HCT116 (cell line): ENCODE data around the gene DBNDD2. TPM values are rescaled to one million over a fixed set of nuclear protein-coding genes. Genes with fewer than 3 reads are reported as not detected.

Source experiments
- ATAC-seq: fragments of 200-7000 bp; cut with Tn5 transposase; 2 replicates; pipeline ENCODE4 v1.9.1; 2020; ENCODE audit warnings: mild to moderate bottlenecking, moderate library complexity
- BruUV-seq: library from RNA; stranded (reverse); fragments of 400-500 nt; replicated peaks from 2 replicates; lab custom pipeline; 2021; lab: Mats Ljungman, UMichigan
- CTCF ChIA-PET: fragments of 300-600 bp; sonication (Branson Sonifier 250); formaldehyde crosslinking; loops from one replicate; lab custom pipeline; 2021; ENCODE audit warnings: antibody characterized with exemption; lab: Charles Lee
- POLR2A ChIA-PET: fragments of 300-600, 350-600 bp; sonication (Branson Sonifier 250); formaldehyde crosslinking; loops from one replicate; lab custom pipeline; 2021; ENCODE audit warnings: antibody characterized with exemption; lab: Charles Lee
- RAD21 ChIA-PET, 2 experiments: fragments of 300-600 bp; sonication (Branson Sonifier 250); formaldehyde crosslinking; loops; one replicate each; lab custom pipeline; 2023; ENCODE audit warnings: low total read pairs in 2 of 2; ENCODE audit not compliant: uncharacterized antibody in 2 of 2, unreplicated experiment in 2 of 2, low non-redundant PET in 1 of 2; lab: Charles Lee
- DNase-seq: peaks from one replicate; pipeline ENCODE4 v3.0.0-alpha.2; 2010; ENCODE audit warnings: low read depth, low spot score
- H2AFZ ChIP-seq: fragments of 200-600 bp; shearing (Covaris generic), sonication (generic); 2 replicates; pipeline ENCODE4 v1.6.1; 2017; ENCODE audit warnings: low read depth, mixed run types, mixed read lengths, antibody characterized with exemption, low read length; ENCODE audit not compliant: poor library complexity, severe bottlenecking
- H3K27ac ChIP-seq: 2 replicates; pipeline ENCODE4 v1.5.1; 2012; ENCODE audit warnings: low read depth, low read length
- H3K27me3 ChIP-seq: fragments of 200-600 bp; sonication (generic); 2 replicates; pipeline ENCODE4 v1.6.1; 2016; ENCODE audit warnings: mixed run types, low read length, mixed read lengths; ENCODE audit not compliant: insufficient read depth
- H3K36me3 ChIP-seq, 2 experiments: fragments of 200-500 bp in 1 of 2; fragments of 200-600 bp in 1 of 2; sonication (Bioruptor generic) in 1 of 2; sonication (generic) in 1 of 2; 2 replicates each; pipeline versions ENCODE4 v1.5.1 to v1.6.1; 2014 to 2016; ENCODE audit warnings: low read length in 2 of 2, inconsistent platforms in 1 of 2, mixed read lengths in 1 of 2, mixed run types in 1 of 2; ENCODE audit not compliant: insufficient read depth in 2 of 2, control insufficient read depth in 1 of 2
- H3K4me1 ChIP-seq, 2 experiments: fragments of 200-600 bp in 1 of 2; sonication (generic) in 1 of 2; 2 replicates each; pipeline versions ENCODE4 v1.5.1 to v1.6.1; 2012 to 2017; ENCODE audit warnings: low read length in 2 of 2, inconsistent platforms in 1 of 2, mild to moderate bottlenecking in 1 of 2, mixed read lengths in 1 of 2, mixed run types in 1 of 2, moderate library complexity in 1 of 2; ENCODE audit not compliant: insufficient read depth in 2 of 2, control insufficient read depth in 1 of 2
- H3K4me2 ChIP-seq: fragments of 200-600 bp; sonication (generic); 2 replicates; pipeline ENCODE4 v1.6.1; 2017; ENCODE audit warnings: mixed run types, low read length, mixed read lengths
- H3K4me3 ChIP-seq, 2 experiments: fragments of 200-600 bp in 1 of 2; sonication (generic) in 1 of 2; replicated peaks in 1 of 2; 2 replicates each; pipeline ENCODE4 v1.5.1; 2011 to 2016; ENCODE audit warnings: low read length in 2 of 2, control low read depth in 1 of 2, low read depth in 1 of 2, mild to moderate bottlenecking in 1 of 2, mixed read lengths in 1 of 2, mixed run types in 1 of 2
- H3K79me2 ChIP-seq: fragments of 200-600 bp; sonication (generic); 2 replicates; pipeline ENCODE4 v1.6.1; 2017; ENCODE audit warnings: mild to moderate bottlenecking, mixed run types, low read length, moderate library complexity, mixed read lengths; ENCODE audit not compliant: insufficient read depth
- H3K9ac ChIP-seq: fragments of 200-600 bp; sonication (generic); 2 replicates; pipeline ENCODE4 v1.6.1; 2016; ENCODE audit warnings: low read length, mixed read lengths
- H3K9me2 ChIP-seq: fragments of 200-600 bp; sonication (generic), shearing (Covaris generic); 2 replicates; pipeline ENCODE4 v1.6.1; 2017; ENCODE audit warnings: mixed run types, mild to moderate bottlenecking, moderate library complexity; ENCODE audit not compliant: insufficient read depth
- H3K9me3 ChIP-seq, 2 experiments: fragments of 200-500 bp in 1 of 2; fragments of 200-600 bp in 1 of 2; sonication (Bioruptor generic) in 1 of 2; sonication (generic) in 1 of 2; 2 replicates each; pipeline ENCODE4 v1.6.1; 2014 to 2017; ENCODE audit warnings: low read length in 2 of 2, mixed read lengths in 2 of 2, inconsistent platforms in 1 of 2, low read depth in 1 of 2, mild to moderate bottlenecking in 1 of 2, mixed run types in 1 of 2, moderate library complexity in 1 of 2; ENCODE audit not compliant: control insufficient read depth in 1 of 2, insufficient read depth in 1 of 2
- H4K20me1 ChIP-seq: fragments of 200-600 bp; sonication (generic), shearing (Covaris generic); 2 replicates; pipeline ENCODE4 v1.6.1; 2017; ENCODE audit warnings: mixed run types, mild to moderate bottlenecking, moderate library complexity; ENCODE audit not compliant: insufficient read depth
- CBX3 ChIP-seq: IDR thresholded peaks from 2 replicates; pipeline ENCODE4 v1.6.1; 2012; ENCODE audit warnings: low read depth
- CEBPB ChIP-seq: IDR thresholded peaks from 2 replicates; pipeline ENCODE4 v1.6.1; 2012; ENCODE audit warnings: low read depth
- EGR1 ChIP-seq: IDR thresholded peaks from 2 replicates; pipeline ENCODE4 v1.6.1; 2012; ENCODE audit warnings: low read depth
- ELF1 ChIP-seq: IDR thresholded peaks from 2 replicates; pipeline ENCODE4 v1.6.1; 2012; ENCODE audit warnings: low read depth, borderline replicate concordance
- POLR2A ChIP-seq: IDR thresholded peaks from 2 replicates; pipeline ENCODE4 v1.7.0; 2011; ENCODE audit warnings: borderline replicate concordance; ENCODE audit not compliant: insufficient read depth, insufficient read length; ENCODE audit errors: extremely low read depth
- POLR2AphosphoS5 ChIP-seq: IDR thresholded peaks from 2 replicates; pipeline ENCODE4 v1.6.1; 2011; ENCODE audit warnings: mild to moderate bottlenecking, low read depth, low read length, moderate library complexity
- RAD21 ChIP-seq: IDR thresholded peaks from 2 replicates; pipeline ENCODE4 v1.6.1; 2012; ENCODE audit warnings: low read depth, mild to moderate bottlenecking
- SIN3A ChIP-seq: IDR thresholded peaks from 2 replicates; pipeline ENCODE4 v1.6.1; 2012; ENCODE audit warnings: low read depth
- TCF7L2 ChIP-seq: IDR thresholded peaks from 2 replicates; pipeline ENCODE4 v1.7.0; 2011; ENCODE audit warnings: borderline replicate concordance, inconsistent platforms; ENCODE audit not compliant: insufficient read depth, insufficient read length; ENCODE audit errors: extremely low read depth
- ZNF274 ChIP-seq: fragments of 200-500 bp; sonication (Bioruptor generic); IDR thresholded peaks from 2 replicates; pipeline ENCODE4 v1.6.1; 2014; ENCODE audit warnings: mild to moderate bottlenecking, low read depth, low read length, inconsistent platforms
- intact Hi-C: fragments of 100-400 bp; cut with micrococcal nuclease; formaldehyde crosslinking; loops from 2 replicates; pipeline ENCODE4 v1.10.0; 2022
- total RNA-seq: library from RNA; stranded (reverse); gene quantifications from one replicate; pipeline ENCODE4 v1.2.1, GENCODE V29; 2021; ENCODE audit not compliant: unreplicated experiment
- TF ChIP-seq, protein P1 (sequence below): IDR thresholded peaks from 2 replicates; pipeline ENCODE4 v1.6.1; 2012; ENCODE audit warnings: low read depth

DBNDD2 gene
- total RNA-seq, 1 experiment from 2014 or later: 44.2 TPM

DNA sequence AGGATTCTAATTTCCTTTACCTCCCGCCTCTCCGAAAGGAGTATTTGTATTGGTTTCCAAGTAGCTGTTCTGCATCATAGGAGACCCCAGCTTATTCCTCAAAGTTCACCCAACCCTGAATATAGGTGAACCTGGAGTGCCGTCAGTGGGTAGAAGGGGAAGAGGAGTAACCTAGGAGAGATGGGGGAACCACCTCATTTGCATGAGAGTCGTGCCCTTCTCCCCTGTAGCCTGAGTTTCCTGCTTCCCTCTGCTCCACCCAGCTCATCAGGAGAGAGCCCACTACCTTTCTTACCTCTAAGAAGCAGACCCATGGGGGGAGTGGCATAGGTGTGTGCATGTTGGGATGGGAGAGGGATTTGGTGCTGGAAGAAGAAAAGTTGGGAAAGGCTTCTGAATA lies 44.1 kb downstream of the DBNDD2 start:
- H4K20me1 ChIP-seq: no peaks in the 10 kb centered on the region
- no peak for DNase-seq
- no peak overlapping the region for H3K9ac ChIP-seq
- no peak overlapping the region for H3K4me2 ChIP-seq
- no peak overlapping the region for H3K27ac ChIP-seq
- ATAC-seq: no peak
- no peaks in the 10 kb centered on the region for H3K27me3 ChIP-seq
- RAD21 ChIA-PET: no interaction called here
- peaks cover 0 to 6% of the 10 kb centered on the region in 2 experiments; a peak in 2 of 4 replicates for H3K4me1 ChIP-seq
- intact Hi-C loops: no loop called here
- no peaks in the 10 kb centered on the region for H3K79me2 ChIP-seq
- no peaks in the 10 kb centered on the region for H3K36me3 ChIP-seq
- H3K9me3 ChIP-seq: no peaks in the 10 kb centered on the region
- BruUV-seq: no TSS peak
- H3K9me2 ChIP-seq: no peaks in the 10 kb centered on the region
- TF ChIP-seq EGR1 (no peak), SIN3A (no peak), POLR2AphosphoS5 (no peak), TCF7L2 (no peak), ZNF274 (no peak), CBX3 (no peak), CEBPB (no peak), ELF1 (no peak), POLR2A (no peak), RAD21 (no peak)
- TF ChIP-seq, protein P1, sequence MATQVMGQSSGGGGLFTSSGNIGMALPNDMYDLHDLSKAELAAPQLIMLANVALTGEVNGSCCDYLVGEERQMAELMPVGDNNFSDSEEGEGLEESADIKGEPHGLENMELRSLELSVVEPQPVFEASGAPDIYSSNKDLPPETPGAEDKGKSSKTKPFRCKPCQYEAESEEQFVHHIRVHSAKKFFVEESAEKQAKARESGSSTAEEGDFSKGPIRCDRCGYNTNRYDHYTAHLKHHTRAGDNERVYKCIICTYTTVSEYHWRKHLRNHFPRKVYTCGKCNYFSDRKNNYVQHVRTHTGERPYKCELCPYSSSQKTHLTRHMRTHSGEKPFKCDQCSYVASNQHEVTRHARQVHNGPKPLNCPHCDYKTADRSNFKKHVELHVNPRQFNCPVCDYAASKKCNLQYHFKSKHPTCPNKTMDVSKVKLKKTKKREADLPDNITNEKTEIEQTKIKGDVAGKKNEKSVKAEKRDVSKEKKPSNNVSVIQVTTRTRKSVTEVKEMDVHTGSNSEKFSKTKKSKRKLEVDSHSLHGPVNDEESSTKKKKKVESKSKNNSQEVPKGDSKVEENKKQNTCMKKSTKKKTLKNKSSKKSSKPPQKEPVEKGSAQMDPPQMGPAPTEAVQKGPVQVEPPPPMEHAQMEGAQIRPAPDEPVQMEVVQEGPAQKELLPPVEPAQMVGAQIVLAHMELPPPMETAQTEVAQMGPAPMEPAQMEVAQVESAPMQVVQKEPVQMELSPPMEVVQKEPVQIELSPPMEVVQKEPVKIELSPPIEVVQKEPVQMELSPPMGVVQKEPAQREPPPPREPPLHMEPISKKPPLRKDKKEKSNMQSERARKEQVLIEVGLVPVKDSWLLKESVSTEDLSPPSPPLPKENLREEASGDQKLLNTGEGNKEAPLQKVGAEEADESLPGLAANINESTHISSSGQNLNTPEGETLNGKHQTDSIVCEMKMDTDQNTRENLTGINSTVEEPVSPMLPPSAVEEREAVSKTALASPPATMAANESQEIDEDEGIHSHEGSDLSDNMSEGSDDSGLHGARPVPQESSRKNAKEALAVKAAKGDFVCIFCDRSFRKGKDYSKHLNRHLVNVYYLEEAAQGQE: no peak
- no peak overlapping the region for H3K4me3 ChIP-seq
- no peak overlapping the region for H2AFZ ChIP-seq
- POLR2A ChIA-PET: no interaction called here
- CTCF ChIA-PET: interaction anchor here (0.7 to 5.3 kb wide), 6 partner anchors 13 to 319 kb away, joined by 3 to 30 read pairs (median 13); partner anchors contain the start of gene SYS1
